Panc1 (cell line): ENCODE data around the gene KCNN3. TPM values are rescaled to one million over a fixed set of nuclear protein-coding genes. Genes with fewer than 3 reads are reported as not detected.

Experiments used
- ATAC-seq: fragments of 200-7000 bp; cut with Tn5 transposase; 2 replicates; pipeline ENCODE4 v1.9.1; 2020; ENCODE audit warnings: mild to moderate bottlenecking, moderate library complexity
- BruUV-seq: library from RNA; stranded (reverse); fragments of 400-500 nt; replicated peaks from 2 replicates; lab custom pipeline; 2021; lab: Mats Ljungman, UMichigan
- CTCF ChIA-PET: fragments of 300-600 bp; sonication (Branson Sonifier 250); formaldehyde crosslinking; loops from one replicate; lab custom pipeline; 2022; ENCODE audit warnings: antibody characterized with exemption; lab: Charles Lee
- POLR2A ChIA-PET: fragments of 300-600 bp; sonication (Branson Sonifier 250); formaldehyde crosslinking; loops from one replicate; lab custom pipeline; 2022; ENCODE audit warnings: antibody characterized with exemption; lab: Charles Lee
- DNase-seq: peaks from one replicate; pipeline ENCODE4 v3.0.0-alpha.2; 2010; ENCODE audit warnings: low read depth, low spot score
- H3K27ac ChIP-seq: 2 replicates; pipeline ENCODE4 v1.5.1; 2011; ENCODE audit warnings: mild to moderate bottlenecking, low read length, inconsistent platforms
- H3K27me3 ChIP-seq: fragments of 200-500 bp; sonication (Bioruptor generic); 2 replicates; pipeline ENCODE4 v1.6.0; 2014; ENCODE audit warnings: low read length, inconsistent platforms; ENCODE audit not compliant: control insufficient read depth, insufficient read depth
- H3K36me3 ChIP-seq: fragments of 200-500 bp; sonication (Bioruptor generic); 2 replicates; pipeline ENCODE4 v1.5.1; 2014; ENCODE audit warnings: inconsistent platforms, mild to moderate bottlenecking, low read length, moderate library complexity; ENCODE audit not compliant: control insufficient read depth, insufficient read depth
- H3K4me1 ChIP-seq: 2 replicates; pipeline ENCODE4 v1.5.1; 2011; ENCODE audit warnings: inconsistent platforms, mild to moderate bottlenecking, low read length, moderate library complexity; ENCODE audit not compliant: control insufficient read depth, insufficient read depth
- H3K4me3 ChIP-seq, 2 experiments: 2 replicates each; pipeline ENCODE4 v1.5.1; 2011 to 2012; ENCODE audit warnings: low read depth in 2 of 2, low read length in 2 of 2, mild to moderate bottlenecking in 2 of 2, inconsistent platforms in 1 of 2, moderate library complexity in 1 of 2
- H3K9me3 ChIP-seq: fragments of 200-500 bp; sonication (Bioruptor generic); 2 replicates; pipeline ENCODE4 v1.5.1; 2014; ENCODE audit warnings: low read depth, mild to moderate bottlenecking, inconsistent platforms, low read length, moderate library complexity; ENCODE audit not compliant: control insufficient read depth, insufficient read depth
- POLR2AphosphoS5 ChIP-seq: IDR thresholded peaks from 2 replicates; pipeline ENCODE4 v1.6.1; 2012; ENCODE audit warnings: mild to moderate bottlenecking, low read depth, low read length, moderate library complexity
- REST ChIP-seq, 2 experiments: IDR thresholded peaks; 2 replicates each; pipeline ENCODE4 v1.6.1; 2011 to 2012; ENCODE audit warnings: low read depth in 2 of 2, control low read depth in 1 of 2, low read length in 1 of 2, mild to moderate bottlenecking in 1 of 2, moderate library complexity in 1 of 2; ENCODE audit not compliant: insufficient read depth in 1 of 2
- SIN3A ChIP-seq: IDR thresholded peaks from 2 replicates; pipeline ENCODE4 v1.6.1; 2012; ENCODE audit warnings: low read depth, mild to moderate bottlenecking, low read length, moderate library complexity, borderline replicate concordance; ENCODE audit not compliant: insufficient read depth
- TCF7L2 ChIP-seq: IDR thresholded peaks from 2 replicates; pipeline ENCODE4 v1.6.1; 2011; ENCODE audit warnings: mild to moderate bottlenecking, low read depth, low read length, inconsistent platforms
- in situ Hi-C: cut with HindIII; loops from 2 replicates; pipeline ENCODE4 v1.10.0; 2016; ENCODE audit warnings: low sequenced_read_pairs, low pct_unique_long_range_greater_than_20kb
- intact Hi-C: fragments of 100-400 bp; cut with micrococcal nuclease; formaldehyde crosslinking; loops from one replicate; pipeline ENCODE4 v1.10.0; 2022; ENCODE audit not compliant: unreplicated experiment
- total RNA-seq: library from RNA; stranded (reverse); gene quantifications from one replicate; pipeline ENCODE4 v1.2.1, GENCODE V29; 2021; ENCODE audit not compliant: unreplicated experiment
- TF ChIP-seq, protein P1 (sequence below): fragments of 450-650 bp; IDR thresholded peaks from 2 replicates; pipeline ENCODE4 v1.5.1; 2017; ENCODE audit warnings: mild to moderate bottlenecking

The KCNN3 gene
- total RNA-seq, 1 experiment from 2014 or later = 0.05 TPM

GRCh38 chr1:154760469-154760933, 109.6 kb downstream of the KCNN3 start:
- in situ Hi-C loops = no loop called here
- no TSS peak for BruUV-seq

GRCh38 chr1:154759793-154760192, 110.3 kb downstream of the KCNN3 start:
- DNase-seq (no peak), ATAC-seq (no peak)
- in situ Hi-C loops = no loop called here
- Histone ChIP-seq H3K4me1 (0 out of 2 replicates have a peak, but pooled peaks cover 2% of the 10 kb centered on the region), H3K9me3 (no peaks in the 10 kb centered on the region), H3K27ac (no peak overlapping the region), H3K4me3 (no peak overlapping the region), H3K27me3 (peaks cover 38% of the 10 kb centered on the region), H3K36me3 (no peaks in the 10 kb centered on the region)
- CTCF ChIA-PET = interaction anchor here (0.7 kb wide), 2 partner anchors 275 to 279 kb away, joined by 3 to 4 read pairs; no protein-coding TSS in a partner anchor
- TF ChIP-seq TCF7L2 = no peak
- no peak for TF ChIP-seq SIN3A
- TF ChIP-seq POLR2AphosphoS5 = no peak
- TF ChIP-seq REST (IDR thresholded peaks at IDR 0.05; ENCODE audit: insufficient read depth in 1 of 2, low read depth in 2 of 2, low read length in 1 of 2) = no peak
- TF ChIP-seq, protein P1, sequence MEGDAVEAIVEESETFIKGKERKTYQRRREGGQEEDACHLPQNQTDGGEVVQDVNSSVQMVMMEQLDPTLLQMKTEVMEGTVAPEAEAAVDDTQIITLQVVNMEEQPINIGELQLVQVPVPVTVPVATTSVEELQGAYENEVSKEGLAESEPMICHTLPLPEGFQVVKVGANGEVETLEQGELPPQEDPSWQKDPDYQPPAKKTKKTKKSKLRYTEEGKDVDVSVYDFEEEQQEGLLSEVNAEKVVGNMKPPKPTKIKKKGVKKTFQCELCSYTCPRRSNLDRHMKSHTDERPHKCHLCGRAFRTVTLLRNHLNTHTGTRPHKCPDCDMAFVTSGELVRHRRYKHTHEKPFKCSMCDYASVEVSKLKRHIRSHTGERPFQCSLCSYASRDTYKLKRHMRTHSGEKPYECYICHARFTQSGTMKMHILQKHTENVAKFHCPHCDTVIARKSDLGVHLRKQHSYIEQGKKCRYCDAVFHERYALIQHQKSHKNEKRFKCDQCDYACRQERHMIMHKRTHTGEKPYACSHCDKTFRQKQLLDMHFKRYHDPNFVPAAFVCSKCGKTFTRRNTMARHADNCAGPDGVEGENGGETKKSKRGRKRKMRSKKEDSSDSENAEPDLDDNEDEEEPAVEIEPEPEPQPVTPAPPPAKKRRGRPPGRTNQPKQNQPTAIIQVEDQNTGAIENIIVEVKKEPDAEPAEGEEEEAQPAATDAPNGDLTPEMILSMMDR = no peak
- intact Hi-C loops = loop anchor here (10.0 kb wide), 1 partner anchor 195 kb away; the partner anchor contains the start of gene CHRNB2
- POLR2A ChIA-PET = no interaction called here
- no TSS peak for BruUV-seq

More at GRCh38 chr1:154760469-154760933, 109.6 kb downstream of the KCNN3 start:
- ChIA-PET CTCF (interaction anchor here (0.7 to 1.0 kb wide), 3 partner anchors 95 to 201 kb away, joined by 3 to 4 read pairs (median 3); no protein-coding TSS in a partner anchor), POLR2A (interaction anchor here (0.7 kb wide), 1 partner anchor 547 kb away, joined by 4 read pairs; no protein-coding TSS in a partner anchor)
- Histone ChIP-seq H3K27me3 (peaks cover 44% of the 10 kb centered on the region), H3K4me1 (0 out of 2 replicates have a peak, but pooled peaks cover 2% of the 10 kb centered on the region), H3K36me3 (no peaks in the 10 kb centered on the region), H3K9me3 (no peaks in the 10 kb centered on the region), H3K27ac (no peak overlapping the region), H3K4me3 (peak overlapping the region; percentile 5 to 30; a peak in 3 of 4 replicates)
- TF ChIP-seq, protein P1 = peak; percentile 93
- TF ChIP-seq TCF7L2 = no peak
- ATAC-seq = peak; percentile 94
- DNase-seq = no peak
- intact Hi-C loops = no loop called here
